LNCaP clone FGC (cell line): ENCODE measurements around the gene PDK1.

Experiments
- DNase-seq: peaks from one replicate; pipeline ENCODE4 v3.0.0-alpha.2; 2011; ENCODE audit warnings: low read depth
- H3K4me3 ChIP-seq: 2 replicates; pipeline ENCODE4 v1.5.1; 2011; ENCODE audit warnings: mild to moderate bottlenecking, low read depth, low read length, control low read depth
- TF ChIP-seq, protein P1 (sequence below): IDR thresholded peaks from 2 replicates; pipeline ENCODE4 v1.5.1; 2012; ENCODE audit warnings: mild to moderate bottlenecking; ENCODE audit not compliant: control insufficient read depth, insufficient read depth; ENCODE audit errors: extremely low read depth

The PDK1 gene

GRCh38 chr2:172612051-172612450, 56.2 kb downstream of the PDK1 start:
- TF ChIP-seq, protein P1, sequence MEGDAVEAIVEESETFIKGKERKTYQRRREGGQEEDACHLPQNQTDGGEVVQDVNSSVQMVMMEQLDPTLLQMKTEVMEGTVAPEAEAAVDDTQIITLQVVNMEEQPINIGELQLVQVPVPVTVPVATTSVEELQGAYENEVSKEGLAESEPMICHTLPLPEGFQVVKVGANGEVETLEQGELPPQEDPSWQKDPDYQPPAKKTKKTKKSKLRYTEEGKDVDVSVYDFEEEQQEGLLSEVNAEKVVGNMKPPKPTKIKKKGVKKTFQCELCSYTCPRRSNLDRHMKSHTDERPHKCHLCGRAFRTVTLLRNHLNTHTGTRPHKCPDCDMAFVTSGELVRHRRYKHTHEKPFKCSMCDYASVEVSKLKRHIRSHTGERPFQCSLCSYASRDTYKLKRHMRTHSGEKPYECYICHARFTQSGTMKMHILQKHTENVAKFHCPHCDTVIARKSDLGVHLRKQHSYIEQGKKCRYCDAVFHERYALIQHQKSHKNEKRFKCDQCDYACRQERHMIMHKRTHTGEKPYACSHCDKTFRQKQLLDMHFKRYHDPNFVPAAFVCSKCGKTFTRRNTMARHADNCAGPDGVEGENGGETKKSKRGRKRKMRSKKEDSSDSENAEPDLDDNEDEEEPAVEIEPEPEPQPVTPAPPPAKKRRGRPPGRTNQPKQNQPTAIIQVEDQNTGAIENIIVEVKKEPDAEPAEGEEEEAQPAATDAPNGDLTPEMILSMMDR, result no peak
- no peak for DNase-seq
- no peak overlapping the region for H3K4me3 ChIP-seq

GRCh38 chr2:172613040-172613439, 57.1 kb downstream of the PDK1 start:
- TF ChIP-seq, protein P1, result no peak
- DNase-seq, result no peak
- H3K4me3 ChIP-seq, result no peak overlapping the region

GRCh38 chr2:172613615-172614231, 57.8 kb downstream of the PDK1 start:
- no peak for DNase-seq
- TF ChIP-seq, protein P1, result no peak
- no peak overlapping the region for H3K4me3 ChIP-seq

- TF ChIP-seq, protein P1, result no peak
- DNase-seq, result no peak
- no peak overlapping the region for H3K4me3 ChIP-seq
Observed at GRCh38 chr2:172614932-172615331, 59.0 kb downstream of the PDK1 start.

- DNase-seq, result no peak
- no peak overlapping the region for H3K4me3 ChIP-seq
- TF ChIP-seq, protein P1, result no peak
Observed at GRCh38 chr2:172615727-172616261, 59.9 kb downstream of the PDK1 start.

DNA sequence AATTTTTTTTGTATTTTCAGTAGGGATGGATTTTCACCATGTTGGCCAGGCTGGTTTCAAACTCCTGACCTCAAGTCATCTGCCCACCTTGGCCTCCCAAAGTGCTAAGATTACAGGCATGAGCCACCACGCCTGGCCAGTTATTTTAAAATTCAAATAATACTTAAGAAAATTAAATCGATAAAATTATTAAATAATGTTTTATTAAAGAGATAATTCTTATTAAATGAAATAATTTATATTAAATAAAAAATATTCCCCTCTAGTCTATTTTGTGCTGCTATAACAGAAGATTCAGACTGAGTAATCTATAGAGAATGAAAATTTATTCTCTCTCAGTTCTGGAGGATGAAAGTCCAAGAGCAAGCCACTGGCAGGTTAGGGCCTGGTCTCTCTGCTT, 61.2 kb downstream of the PDK1 start:
- TF ChIP-seq, protein P1, result no peak
- no peak overlapping the region for H3K4me3 ChIP-seq
- no peak for DNase-seq
